HG02623 (cell line): ENCODE data around the gene KCNQ1OT1.

Source experiments
- ATAC-seq: cut with Tn5 transposase; IDR thresholded peaks from one replicate; pipeline ENCODE4 v1.9.1; 2021; ENCODE audit warnings: moderate library complexity; ENCODE audit not compliant: unreplicated experiment

Gene KCNQ1OT1

DNA sequence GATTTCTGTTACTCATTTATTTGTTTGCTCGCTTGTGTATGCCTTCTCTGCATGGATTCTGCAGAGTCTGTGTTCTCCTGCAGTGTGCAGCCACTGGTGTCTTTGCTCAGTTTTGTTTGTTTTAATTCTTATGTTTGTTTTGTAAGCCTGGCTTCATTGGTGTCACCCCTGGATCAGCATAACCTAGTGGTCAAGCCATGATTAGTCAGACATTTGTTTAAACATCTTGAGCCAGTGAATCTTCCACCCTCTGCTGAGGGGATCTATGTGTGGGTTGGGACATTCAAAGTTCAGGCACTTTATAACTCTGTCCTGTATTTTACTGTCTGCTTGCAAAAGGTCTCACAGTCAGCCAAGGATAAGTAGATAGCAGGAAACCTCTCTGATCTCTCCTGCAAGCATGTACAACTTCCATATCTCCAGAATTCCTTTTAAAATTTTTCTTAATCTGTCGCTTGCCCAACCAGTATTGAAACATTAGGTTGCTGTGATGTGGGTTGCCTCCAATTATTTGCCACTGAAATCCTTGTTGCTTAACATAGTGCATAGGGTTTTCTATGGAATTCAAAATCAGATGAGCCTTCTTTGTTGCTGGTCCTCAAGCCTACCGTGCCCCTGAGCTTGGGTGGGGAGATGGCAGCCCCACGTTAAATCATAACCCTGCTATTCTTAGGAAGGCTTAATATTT is 86.8 kb downstream of the KCNQ1OT1 start:
- ATAC-seq: no peak

DNA sequence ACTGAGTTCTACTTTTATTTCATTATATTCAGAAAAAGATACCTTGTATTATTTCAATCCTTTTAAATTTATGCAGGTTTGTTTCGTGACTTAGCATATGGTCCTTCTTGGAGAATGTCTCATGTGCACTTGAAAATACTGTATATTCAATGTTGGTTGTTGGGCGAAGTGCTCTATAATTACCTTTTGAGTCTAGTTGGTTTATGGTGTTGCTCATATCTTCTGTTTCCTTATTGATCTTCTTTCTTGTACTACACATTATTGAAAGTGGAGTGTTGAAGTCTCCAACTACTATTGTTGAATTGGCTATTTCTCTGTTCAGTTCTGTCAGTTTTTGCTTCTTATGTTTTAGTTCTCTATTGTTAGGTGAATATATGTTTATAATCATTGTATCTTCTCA is 90.4 kb downstream of the KCNQ1OT1 start:
- ATAC-seq: no peak

- no peak for ATAC-seq
Measured at GRCh38 chr11:2599561-2600189, 100.1 kb downstream of the KCNQ1OT1 start.

- no peak for ATAC-seq
Measured at GRCh38 chr11:2595204-2595603, 104.6 kb downstream of the KCNQ1OT1 start.

DNA sequence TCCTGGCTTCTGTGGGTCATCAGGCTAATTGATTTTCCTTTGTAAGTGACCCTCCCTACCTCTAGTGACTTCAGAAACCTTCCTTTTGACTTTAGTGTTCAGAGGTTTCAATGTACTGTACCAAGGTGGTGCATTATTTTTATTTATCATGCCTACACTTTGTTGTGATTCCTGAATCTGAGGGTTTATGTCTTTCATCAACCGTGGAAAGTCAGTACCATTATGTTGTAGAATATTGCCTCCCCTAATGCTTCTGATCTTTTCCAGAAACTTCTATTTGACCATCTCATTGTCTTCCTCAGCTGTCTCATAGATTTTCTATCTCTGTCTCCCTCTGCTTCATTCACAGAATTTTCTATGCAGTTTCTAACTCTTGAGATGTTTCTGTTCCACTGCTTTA is 105.5 kb downstream of the KCNQ1OT1 start:
- ATAC-seq: no peak

- ATAC-seq: no peak
Measured at GRCh38 chr11:2593393-2593950, 106.3 kb downstream of the KCNQ1OT1 start.

DNA sequence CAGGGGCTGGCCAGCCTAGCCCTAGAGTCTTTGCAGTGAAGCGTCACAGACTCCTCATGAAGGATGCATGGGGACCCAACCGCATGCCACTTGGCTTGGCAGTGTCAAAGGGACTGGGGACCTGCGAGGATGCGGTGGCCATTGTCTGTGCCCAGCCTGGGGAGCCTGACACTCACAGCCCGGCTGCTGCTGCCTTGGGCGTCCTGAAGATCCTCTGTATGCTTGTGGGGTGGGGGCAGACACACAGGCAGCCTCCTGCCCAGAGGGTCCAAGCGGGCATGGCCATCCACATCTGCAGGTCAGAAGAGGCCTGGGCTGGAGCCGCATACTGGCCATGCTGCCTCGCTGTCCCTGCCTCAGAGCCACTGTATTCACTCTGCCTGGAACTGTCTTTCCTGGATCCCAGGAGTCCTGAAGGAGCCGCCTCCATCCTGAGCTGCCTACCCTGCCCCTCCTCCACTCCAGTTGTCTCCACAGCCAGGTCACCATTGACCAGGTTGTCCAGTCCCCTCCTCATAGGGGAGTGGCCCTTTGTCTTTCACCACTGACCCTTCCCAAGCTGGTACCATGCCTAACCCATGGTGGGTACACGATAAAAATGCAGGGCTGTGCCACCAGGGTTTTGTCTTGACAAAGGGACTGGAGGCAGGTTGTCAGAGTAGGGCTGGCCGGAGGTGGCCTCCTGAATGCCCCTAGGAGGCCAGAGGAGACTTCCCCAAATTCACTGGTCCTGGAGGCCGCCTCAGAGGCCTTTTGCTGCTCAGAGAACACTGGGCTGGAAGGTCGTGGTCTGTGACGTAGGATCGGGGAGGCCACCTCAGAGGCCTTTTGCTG is 107.0 kb downstream of the KCNQ1OT1 start:
- no peak for ATAC-seq

DNA sequence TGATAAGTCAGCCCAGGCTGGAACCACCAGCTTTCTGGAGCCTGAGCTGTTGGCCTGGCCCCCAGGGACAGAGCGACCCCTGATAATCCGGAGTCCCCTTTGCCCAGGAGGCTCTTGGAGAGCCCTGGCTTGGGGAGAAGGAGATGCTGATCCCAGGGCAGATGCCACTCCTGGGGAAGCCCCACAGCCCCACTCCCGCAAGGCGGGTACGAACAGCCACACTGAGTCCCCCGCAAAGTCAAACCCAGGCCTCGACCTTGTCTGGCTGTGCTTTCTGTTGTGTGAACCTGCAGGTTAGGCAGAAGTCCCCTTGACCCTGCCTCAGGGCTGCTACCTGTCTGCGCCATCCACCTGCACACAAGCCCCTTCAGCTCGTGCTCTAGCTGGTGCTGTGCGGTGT is 108.0 kb downstream of the KCNQ1OT1 start:
- no peak for ATAC-seq

- no peak for ATAC-seq
Measured at GRCh38 chr11:2590965-2591754, 108.6 kb downstream of the KCNQ1OT1 start.

DNA sequence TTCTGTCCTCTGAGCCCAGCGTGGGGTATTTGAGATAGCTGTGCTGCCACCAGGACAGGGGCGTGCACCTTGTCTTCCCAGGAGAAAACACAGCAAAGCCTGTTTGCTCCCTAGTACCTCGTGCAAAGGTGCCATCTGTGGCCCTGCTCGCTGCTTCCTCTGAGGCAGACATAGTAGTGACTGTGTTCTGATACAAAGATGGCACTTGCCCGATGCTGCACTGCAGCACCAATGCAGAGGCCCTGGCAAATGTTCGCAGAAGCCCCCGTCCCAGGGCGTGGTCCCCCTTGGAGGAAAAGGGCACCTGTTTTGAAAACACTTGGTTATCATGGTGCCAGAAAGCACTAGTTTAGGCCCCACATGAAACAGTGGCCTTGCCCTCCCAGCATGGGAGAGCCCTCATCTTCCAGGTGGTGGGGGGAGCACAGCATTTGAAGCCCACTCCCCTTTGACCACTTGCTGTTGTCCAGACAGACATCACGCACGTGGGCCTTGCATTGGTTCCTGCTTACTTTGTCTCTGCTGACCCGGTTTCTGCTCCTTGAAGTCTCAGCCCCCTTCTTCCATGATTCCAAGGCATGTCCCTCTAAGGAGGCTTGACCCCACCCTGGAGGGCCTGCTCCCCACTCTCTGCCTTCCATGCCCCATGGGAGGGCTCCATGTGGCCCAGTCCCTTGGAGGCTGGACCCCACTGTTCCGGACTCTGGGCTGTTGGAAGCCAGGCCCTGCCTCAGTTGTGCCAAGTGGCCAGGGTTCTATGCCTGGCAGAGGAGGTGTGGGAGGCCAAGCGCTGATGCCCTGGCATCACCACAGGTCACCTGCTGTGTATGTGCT is 109.4 kb downstream of the KCNQ1OT1 start:
- ATAC-seq: no peak

GRCh38 chr11:2589538-2589934 is 110.3 kb downstream of the KCNQ1OT1 start:
- ATAC-seq: no peak

DNA sequence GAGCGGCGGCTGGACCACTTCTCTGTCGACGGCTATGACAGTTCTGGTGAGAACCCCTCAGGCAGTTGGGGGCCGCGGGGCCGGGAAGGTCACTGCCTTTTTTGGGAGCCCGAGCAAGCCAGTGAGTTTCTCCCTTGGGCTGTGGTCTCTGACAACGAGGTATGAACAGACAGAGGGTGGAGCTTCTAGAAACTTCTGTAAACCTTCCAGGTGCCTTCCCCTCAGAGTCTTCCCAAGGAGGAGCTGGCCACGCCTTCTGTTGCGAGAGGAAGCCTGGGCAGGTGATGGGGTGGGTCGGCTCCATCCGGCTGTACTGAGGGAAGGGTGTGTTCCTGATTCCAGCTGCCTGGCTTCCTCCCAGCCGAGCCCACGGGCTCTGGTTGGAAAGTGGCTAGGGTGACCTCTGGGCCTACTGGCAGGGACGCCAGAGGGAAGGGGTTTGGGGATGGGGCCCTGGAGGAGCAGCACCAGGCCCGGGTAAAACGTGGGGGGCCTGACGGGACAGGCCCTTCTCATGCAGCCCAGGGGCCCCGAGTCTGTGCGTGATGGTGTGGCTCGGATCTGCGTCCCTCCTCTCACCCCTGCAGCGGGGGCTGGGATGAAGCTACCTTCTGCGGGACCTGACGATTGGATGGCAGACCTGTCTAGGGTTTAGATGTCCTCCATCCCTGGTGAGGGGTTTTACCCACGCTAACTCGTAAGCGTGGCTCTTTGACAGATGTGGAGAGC is 110.8 kb downstream of the KCNQ1OT1 start:
- no peak for ATAC-seq

- ATAC-seq: no peak
Measured at GRCh38 chr11:2587976-2588748, 111.6 kb downstream of the KCNQ1OT1 start.

DNA sequence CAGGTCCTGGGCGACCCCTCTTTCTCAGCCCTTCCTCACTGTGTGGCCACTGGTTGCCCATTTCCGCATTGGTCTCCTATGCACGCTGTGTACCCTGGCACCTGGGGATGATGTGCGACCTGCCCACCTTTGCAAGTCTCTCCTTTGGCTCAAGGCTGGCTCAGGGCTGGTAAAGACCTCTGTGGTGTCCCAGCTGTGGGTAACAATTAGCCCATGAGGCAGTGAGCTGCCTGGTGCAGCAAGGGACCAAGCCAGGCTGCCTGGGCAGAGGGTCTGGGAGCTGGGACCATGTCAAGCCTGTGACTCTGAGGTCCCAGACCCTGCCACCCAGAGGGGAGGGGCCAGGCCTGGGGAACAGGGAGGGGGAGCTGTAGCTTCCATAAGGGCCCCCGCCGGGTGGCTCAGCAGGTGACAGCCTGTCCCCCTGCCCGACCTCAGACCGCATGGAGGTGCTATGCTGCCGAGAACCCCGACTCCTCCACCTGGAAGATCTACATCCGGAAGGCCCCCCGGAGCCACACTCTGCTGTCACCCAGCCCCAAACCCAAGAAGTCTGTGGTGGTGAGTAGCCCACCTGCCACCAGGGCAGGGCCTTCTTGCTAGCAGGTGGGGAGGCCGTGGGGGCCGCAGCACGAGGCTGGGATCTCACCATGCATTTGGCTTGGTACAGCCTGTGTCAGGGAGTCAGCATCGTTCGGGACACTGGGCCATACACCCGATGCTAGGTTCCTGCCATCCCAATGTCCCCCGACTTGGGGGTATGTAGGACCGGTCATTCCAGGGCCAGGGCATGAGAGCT is 112.5 kb downstream of the KCNQ1OT1 start:
- no peak for ATAC-seq

- no peak for ATAC-seq
Measured at GRCh38 chr11:2586793-2587131, 113.0 kb downstream of the KCNQ1OT1 start.

- no peak for ATAC-seq
Measured at GRCh38 chr11:2586087-2586792, 113.6 kb downstream of the KCNQ1OT1 start.

GRCh38 chr11:2585566-2586086 is 114.2 kb downstream of the KCNQ1OT1 start:
- no peak for ATAC-seq
